ENCODE data around the gene DMAP1.
"Not testable (repeated sequence)": the region's sequence is repeated elsewhere in the genome, so short reads cannot be mapped to it uniquely, and the experiment has no call there.

The DMAP1 gene

GRCh38 chr1:44213222-44214112 lies at the start of gene DMAP1:
TSS of gene DMAP1 (plus strand) at chr1:44213471. CDS start at chr1:44213754, 283 bp downstream.
- DNase-seq: peak; percentile 95

GRCh38 chr1:44168520-44169098 lies 44.7 kb upstream of the DMAP1 start:
- DNase-seq: no peak

GRCh38 chr1:44170281-44170823 lies 42.9 kb upstream of the DMAP1 start:
- DNase-seq: no peak

- no peak for DNase-seq
Observed at GRCh38 chr1:44174630-44175029, 38.6 kb upstream of the DMAP1 start.

GRCh38 chr1:44200336-44200735 lies 12.9 kb upstream of the DMAP1 start:
- DNase-seq: no peak

- not testable (repeated sequence) for DNase-seq
Observed at GRCh38 chr1:44206545-44206944, 6.7 kb upstream of the DMAP1 start.

GRCh38 chr1:44208226-44208625 lies 5.0 kb upstream of the DMAP1 start:
- no peak for DNase-seq

GRCh38 chr1:44210595-44210994 lies 2.7 kb upstream of the DMAP1 start:
- no peak for DNase-seq

- no peak for DNase-seq
Observed at GRCh38 chr1:44212355-44213221, 683 bp upstream of the DMAP1 start.

GRCh38 chr1:44217809-44218410 lies 4.6 kb downstream of the DMAP1 start:
- DNase-seq: peak; percentile 87

- no peak for DNase-seq
Observed at GRCh38 chr1:44218503-44219300, 5.4 kb downstream of the DMAP1 start.

- DNase-seq: peak; percentile 49
Observed at GRCh38 chr1:44219301-44219626, 6.0 kb downstream of the DMAP1 start.

- DNase-seq: peak; percentile 47
Observed at GRCh38 chr1:44220001-44220751, 6.9 kb downstream of the DMAP1 start.

- peak; percentile 45 for DNase-seq
Observed at GRCh38 chr1:44220755-44221154, 7.5 kb downstream of the DMAP1 start.

GRCh38 chr1:44221769-44222168 lies 8.5 kb downstream of the DMAP1 start:
- DNase-seq: no peak

- DNase-seq: peak; percentile 49
Observed at GRCh38 chr1:44222397-44223186, 9.3 kb downstream of the DMAP1 start.

GRCh38 chr1:44223187-44223610 lies 9.9 kb downstream of the DMAP1 start:
- no peak for DNase-seq

- DNase-seq: peak; percentile 15
Observed at GRCh38 chr1:44225761-44226160, 12.5 kb downstream of the DMAP1 start.

GRCh38 chr1:44227211-44227610 lies 13.9 kb downstream of the DMAP1 start:
- DNase-seq: peak; percentile 29

GRCh38 chr1:44228218-44228617 lies 14.9 kb downstream of the DMAP1 start:
- no peak for DNase-seq
